NCI-H2029 treated with DMSO at 0.1 percent for 48 hours (cell line): ENCODE data around the gene ATP8A2.

Experiments used
- DNase-seq: peaks from one replicate; lab custom pipeline; 2025; lab: John Stamatoyannopoulos, UW

ATP8A2 gene

GRCh38 chr13:25384758-25385410, 13.1 kb downstream of the ATP8A2 start:
- no peak for DNase-seq

DNA sequence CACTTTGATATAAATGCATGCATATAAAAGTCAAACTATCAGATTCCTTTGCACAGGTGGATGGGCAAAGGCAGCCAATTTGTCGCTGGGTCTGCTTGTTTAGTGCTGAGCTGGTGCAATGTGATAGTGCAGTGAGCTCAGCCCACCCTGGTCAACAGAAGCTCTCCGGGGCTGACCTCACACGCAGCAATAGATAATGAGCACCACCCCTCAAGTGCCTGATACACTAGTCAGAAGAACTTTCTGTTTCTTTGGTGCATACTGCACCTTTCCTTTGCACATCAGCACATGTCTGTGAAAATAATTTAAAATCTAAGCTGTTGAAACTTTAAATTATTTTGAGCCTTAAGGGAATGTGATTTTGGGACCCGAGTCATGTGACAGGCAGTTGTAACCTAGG, 20.2 kb downstream of the ATP8A2 start:
- DNase-seq = no peak

DNA sequence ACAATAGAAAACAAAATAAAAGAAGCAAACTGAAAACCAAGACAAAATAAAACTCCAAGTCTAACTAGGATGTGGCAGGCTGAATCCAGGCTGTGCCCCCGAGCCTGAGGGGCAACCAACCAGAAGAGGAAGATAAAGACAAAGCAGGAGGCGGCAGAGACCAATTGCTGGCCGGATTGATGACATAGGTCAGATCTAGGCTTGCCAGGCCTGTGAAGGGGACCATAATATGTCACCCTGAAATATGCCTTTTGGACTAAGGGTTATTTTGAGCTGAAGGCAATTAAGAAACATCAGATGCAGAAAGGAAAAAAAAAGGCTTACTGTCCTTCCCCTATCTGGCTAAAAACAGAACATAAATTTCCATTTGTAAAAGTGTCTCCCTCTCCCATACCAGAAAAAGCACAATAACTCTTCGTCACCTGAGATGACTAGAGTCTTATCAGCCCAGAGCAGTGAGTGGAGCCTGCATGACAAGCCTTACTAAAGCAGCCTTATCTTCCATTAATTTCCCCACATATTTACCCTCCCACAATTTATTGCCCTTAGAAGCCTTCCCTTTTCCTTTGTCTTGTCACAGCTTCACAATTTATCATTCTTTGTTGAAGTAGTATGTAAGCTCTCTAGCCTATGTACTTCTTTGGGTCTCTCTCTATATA, 22.8 kb downstream of the ATP8A2 start:
- no peak for DNase-seq

DNA sequence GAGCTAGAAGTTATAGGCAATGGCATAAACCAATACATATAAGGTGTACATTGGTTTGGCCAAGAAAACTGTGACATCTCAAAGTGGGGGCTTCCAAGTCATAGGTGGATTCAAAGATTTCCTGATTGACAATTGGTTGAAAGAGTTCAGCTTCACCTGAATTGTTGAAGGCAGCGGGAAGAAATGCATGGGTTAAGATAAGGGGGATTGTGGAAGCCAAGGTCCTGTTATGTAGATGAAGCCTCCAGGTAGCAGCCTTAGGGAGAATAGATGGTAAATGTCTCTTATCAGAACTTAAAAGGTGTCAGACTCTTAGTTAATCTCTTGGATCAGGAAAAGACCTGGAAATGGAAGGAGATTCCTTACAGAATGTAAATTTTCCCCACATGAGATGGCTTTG, 26.0 kb downstream of the ATP8A2 start:
- DNase-seq = no peak

DNA sequence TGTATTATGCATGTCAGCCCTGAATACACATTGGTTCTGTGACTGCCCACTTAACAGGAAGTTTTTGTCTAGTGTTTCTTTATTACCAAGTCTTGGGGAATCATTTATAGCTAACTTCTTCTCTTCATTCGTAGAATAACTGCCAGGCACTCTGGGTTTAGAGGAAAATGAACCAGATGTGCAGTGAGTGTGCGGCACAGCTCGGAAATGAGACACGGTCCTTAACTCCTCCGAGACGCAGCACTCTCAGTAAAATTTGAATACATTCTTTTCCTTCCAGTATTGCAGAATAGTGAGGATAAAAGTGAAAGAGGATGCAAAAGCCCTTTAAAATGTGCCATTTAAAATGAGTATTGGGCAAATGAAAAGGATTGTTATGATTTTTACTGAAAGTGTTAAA, 29.2 kb downstream of the ATP8A2 start:
- no peak for DNase-seq

DNA sequence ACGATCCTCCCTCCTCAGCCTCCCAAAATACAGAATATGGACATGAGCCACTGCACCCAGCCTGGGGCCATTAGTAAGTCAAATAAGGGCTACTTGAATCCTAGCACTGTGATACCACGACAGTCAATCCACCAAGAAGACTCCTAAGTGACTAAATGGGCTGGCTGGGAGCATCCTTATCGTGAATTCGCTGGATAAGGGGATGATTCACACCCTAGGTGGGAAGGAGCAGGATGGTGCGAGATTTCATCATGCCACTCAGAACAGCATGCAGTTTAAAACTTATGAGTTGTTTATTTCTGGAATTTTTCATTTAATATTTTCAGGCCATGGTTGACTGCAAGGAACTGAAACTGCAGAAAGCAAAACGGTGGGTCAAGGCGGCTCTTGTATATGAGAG, 30.2 kb downstream of the ATP8A2 start:
- DNase-seq = no peak

DNA sequence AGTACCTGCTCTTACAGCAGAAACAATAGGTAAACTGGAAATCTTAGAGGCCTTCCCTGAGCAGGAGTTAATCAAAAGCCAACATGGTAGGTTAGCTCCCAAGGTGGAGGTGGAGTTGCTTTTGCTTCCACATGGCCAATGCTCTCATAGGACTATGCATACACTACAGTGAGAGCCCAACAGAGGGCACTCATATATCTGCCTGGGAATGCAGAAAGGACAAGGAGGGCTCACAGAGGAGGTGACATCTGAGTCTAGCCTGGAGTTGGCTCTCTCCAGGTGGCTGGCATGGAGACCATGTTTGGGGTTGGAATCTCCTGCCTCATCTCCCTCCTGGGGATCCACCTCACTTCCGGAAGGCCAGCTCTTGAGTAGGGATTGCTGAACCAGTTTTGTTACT, 34.6 kb downstream of the ATP8A2 start:
- DNase-seq = no peak

DNA sequence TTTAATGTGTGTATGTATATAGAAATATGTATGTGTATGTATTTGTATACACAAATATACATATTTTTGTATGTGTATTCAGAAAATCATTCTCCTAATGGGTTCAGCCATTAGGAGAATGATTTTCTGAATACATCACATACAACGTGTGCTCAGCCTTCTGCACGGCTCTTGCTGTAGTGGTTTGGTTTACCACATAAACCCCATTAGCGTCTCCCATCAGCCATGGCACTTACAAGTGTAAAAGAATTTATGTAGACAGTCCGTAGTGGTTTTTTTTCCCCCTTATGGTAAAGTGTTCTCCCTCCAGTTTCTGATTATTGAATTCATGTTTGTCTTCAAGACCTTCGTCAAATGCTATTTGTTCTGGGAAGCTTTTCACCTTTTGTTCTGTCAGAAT, 38.2 kb downstream of the ATP8A2 start:
- DNase-seq = no peak

DNA sequence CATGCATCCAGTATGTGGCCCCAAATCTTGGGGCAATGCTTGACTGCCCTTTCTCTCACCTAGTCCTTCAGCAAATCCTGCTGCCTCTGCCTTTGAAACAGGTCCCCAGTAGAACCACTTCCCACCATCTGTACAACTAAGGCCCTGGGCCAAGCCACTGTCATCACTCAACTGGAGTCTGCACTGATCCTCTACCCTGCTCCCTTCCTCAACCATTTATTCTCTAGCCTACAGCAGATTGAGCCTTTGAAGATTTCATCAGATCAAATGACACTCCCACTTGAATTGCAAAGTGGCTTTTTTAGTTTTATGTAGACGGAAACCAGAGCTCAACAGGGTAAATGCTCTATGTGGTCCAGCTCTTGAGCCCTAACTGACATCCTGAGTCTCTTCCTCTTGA, 43.5 kb downstream of the ATP8A2 start:
- DNase-seq = peak; percentile 69

DNA sequence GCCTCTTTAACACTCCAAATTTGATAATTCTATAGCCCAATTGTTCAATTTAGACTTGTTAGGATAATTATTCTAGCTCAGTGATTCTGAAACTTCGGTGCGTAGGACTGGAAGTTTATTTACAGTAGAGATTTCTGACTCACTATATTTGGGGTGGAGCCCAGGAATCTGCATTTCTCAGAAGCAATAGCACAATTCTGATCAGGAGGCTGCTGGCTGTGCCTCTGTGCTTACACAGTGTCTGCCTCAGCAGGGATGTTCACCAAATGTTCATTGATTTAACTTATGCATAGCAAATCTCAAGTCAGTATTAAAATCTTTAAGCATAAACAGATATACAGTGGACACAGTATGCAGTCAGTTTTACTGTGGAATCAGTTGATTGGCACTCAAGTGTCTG, 45.8 kb downstream of the ATP8A2 start:
- no peak for DNase-seq

DNA sequence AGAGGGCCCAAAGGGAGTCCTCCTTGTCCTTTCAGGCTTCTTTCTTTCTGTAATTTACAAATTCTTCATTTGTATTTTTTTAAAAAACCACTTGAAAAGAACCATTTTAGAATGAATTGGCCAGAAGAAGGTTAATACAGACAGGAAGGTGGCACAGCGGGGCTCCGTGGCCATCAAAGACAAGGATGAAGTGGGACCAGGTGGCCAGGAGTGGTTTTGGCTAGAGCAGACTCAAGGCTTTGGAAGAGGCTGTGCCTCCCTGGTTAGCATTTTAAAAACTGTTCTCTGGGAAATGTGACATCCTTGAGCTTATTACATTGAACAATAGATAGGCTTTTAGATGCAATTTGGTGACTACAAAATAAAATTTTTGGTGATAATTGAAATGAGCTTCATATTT, 48.4 kb downstream of the ATP8A2 start:
- no peak for DNase-seq

DNA sequence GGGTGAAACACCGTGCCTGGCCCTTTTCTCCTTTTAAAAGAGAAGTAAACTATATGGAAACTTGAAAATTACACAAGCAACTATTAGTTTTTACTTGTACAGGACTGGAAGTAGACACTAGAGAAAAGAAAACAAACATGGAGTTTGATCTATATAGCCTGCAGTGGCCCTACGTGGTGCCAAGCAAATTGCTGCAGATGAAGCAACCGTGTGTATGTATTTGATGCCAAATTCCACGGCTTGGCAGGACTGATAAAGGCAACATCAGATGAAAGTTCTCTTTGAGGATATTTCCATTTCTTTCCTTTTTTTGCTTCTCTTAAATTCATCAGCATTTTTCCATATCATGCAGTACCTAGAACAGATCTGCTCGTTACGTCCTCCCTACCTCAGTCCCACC, 49.8 kb downstream of the ATP8A2 start:
- DNase-seq = no peak

DNA sequence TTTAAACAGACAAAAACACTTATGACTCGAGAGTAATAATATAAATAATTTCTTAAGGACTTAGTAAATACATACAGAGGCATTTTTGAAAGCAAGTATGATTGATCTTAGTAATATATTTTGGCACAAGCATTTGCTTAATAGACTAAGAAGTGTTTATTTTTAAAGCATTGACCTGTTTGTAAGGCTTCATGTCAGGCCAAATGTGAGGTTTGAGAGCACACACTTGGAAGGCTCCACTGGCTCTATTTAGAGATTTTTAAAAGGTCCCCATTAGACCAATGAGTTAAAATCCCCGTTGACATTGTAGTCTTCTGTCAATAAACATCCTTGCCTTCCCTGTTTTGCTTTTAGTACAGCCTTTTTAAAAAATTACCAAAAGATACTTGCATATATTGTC, 50.4 kb downstream of the ATP8A2 start:
- peak; percentile 28 for DNase-seq

DNA sequence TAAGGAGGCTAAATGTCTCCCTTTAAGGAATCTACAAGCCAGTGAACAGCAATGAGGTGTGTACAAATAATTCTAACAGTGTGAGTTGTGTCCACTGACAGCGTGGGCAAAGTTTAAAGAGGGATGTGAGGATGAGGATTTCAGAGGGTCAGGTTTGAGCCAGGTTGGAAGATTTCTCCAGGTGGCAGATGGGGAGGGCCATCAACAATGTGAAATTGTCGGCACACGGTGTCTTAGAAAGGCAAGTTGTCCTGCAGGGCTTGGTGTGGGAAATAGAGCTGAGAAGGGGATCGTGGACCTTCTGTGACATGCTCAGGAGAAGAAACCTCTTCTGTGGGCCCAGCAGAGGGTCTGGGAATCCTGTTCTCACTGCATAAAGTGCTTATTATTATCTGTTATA, 52.1 kb downstream of the ATP8A2 start:
- DNase-seq = no peak

- DNase-seq = no peak
Observed at GRCh38 chr13:25429466-25429865, 57.7 kb downstream of the ATP8A2 start.

DNA sequence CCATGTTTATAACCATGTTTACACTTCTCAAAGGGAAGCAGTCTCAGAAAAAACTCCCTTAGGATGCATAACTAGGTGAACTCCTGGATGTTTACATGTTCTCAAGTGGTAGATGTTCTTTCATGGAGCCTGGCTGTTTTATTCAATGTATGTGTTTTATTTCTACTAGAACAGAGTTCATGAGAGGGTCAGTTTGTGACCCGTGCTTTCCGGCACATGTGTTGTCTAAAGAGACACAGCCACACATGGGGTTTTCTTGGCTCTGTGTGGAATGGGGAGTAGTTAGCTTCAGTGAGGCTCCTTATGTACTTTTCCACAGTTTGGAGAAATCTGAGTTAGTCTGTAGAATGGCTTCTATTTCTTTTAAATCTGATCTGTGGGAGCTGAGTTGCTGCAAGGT, 60.9 kb downstream of the ATP8A2 start:
- DNase-seq = no peak

- DNase-seq = no peak
Observed at GRCh38 chr13:25440061-25440460, 68.3 kb downstream of the ATP8A2 start.

- no peak for DNase-seq
Observed at GRCh38 chr13:25446261-25446660, 74.5 kb downstream of the ATP8A2 start.

- no peak for DNase-seq
Observed at GRCh38 chr13:25447396-25447795, 75.6 kb downstream of the ATP8A2 start.

DNA sequence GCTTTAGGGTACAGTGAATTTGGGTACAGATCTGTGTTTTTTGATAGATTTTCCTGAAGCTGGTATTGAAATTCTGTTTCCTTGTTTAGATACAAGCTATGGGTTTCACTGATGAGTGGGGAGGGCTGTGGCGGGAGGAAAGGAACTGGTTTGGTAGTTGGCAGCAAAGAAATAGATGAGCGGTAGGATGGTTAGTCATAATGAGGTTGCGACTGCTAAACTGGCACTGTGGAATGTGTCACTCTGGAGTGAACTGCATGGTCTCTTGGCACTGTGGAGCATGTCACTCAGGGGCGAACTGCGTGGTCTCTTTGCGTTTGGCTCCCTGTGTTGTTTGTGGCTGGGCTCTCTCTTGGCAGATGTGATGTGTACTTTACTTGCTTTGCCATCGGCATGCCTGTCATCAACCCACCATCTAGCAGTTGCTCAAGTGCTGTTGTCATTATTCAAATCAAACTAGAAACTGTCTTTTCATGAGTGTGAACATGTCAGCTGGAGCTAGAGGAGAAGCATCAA, 82.1 kb downstream of the ATP8A2 start:
- no peak for DNase-seq

DNA sequence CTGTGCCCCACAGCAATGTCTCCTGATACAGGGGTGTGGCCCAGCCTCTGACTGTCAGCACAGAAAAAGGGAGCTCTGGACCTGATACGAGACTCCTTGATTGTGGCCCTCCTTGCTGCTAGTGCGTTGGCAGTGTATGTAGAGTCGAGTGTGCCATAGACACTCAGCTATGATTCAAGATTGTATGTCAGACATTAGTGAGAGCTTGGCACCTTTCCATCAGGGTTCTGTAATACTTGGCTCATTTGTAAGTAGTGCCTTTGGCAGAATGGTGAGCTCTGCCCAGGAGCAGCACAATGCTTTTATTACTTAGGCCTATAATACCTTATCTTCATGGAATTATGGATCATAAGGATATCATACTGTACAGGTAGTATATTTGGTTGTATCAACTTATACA, 83.4 kb downstream of the ATP8A2 start:
- DNase-seq = peak; percentile 66

DNA sequence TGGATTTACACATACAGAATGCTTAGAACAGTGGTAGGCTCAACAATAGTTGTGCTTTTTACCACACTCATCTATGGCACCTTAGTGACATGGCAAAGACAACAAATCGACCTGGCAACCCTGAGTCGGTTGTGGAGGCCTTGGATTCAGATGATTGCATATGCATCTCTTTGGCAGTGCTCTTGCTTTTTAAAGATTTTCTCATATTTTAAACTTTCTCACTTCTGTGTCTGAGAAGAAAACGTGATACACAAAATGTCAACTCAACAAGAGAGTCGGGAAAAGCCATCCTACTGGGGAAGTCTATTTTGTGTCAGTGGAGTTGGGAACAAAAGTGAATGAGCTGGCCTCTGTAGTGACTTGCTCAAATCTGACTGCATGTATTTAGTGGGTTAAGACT, 85.8 kb downstream of the ATP8A2 start:
- no peak for DNase-seq

GRCh38 chr13:25462301-25463125, 90.7 kb downstream of the ATP8A2 start:
- no peak for DNase-seq
